Measurements from ENCODE around the gene IPO7.
"Not testable (repeated sequence)": the region's sequence is repeated elsewhere in the genome, so short reads cannot be mapped to it uniquely, and the experiment has no call there.

Gene IPO7

DNA sequence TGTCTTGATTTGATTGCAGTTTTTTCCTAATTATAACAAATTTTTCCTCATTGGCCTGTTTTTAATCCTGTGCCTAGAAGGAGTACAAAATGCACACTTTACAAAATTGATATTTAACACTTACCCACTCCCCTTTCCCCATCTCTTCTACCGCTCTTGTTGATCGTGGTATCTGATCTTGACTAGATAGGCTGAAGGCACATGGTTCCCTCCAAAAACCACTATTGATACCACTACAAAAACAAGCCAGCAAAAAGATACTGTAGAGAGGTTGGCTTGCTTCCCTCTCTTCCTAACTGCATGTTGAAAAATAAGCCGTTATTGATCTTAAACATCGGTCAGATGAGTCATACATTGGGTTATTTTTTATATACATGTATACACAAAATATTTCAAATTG, 61.8 kb downstream of the IPO7 start:
- no peaks in the 10 kb centered on the region; the same call in 1 of the 2 replicates for H4K20me1 ChIP-seq (ENCODE audit: low read depth, low read length)
- TF ChIP-seq EZH2phosphoT487 (conservative IDR thresholded peaks at IDR 0.05; ENCODE audit: low read length) = no peak
- TF ChIP-seq, protein P1, sequence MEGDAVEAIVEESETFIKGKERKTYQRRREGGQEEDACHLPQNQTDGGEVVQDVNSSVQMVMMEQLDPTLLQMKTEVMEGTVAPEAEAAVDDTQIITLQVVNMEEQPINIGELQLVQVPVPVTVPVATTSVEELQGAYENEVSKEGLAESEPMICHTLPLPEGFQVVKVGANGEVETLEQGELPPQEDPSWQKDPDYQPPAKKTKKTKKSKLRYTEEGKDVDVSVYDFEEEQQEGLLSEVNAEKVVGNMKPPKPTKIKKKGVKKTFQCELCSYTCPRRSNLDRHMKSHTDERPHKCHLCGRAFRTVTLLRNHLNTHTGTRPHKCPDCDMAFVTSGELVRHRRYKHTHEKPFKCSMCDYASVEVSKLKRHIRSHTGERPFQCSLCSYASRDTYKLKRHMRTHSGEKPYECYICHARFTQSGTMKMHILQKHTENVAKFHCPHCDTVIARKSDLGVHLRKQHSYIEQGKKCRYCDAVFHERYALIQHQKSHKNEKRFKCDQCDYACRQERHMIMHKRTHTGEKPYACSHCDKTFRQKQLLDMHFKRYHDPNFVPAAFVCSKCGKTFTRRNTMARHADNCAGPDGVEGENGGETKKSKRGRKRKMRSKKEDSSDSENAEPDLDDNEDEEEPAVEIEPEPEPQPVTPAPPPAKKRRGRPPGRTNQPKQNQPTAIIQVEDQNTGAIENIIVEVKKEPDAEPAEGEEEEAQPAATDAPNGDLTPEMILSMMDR (IDR thresholded peaks at IDR 0.05; ENCODE audit: insufficient read depth, low read length, poor library complexity, severe bottlenecking) = no peak
- no peaks in the 10 kb centered on the region for H3K79me2 ChIP-seq (ENCODE audit: insufficient read depth, low read length)
- H2AFZ ChIP-seq (ENCODE audit: low read depth, low read length, severe bottlenecking) = no peak overlapping the region
- peaks cover 44% of the 10 kb centered on the region for H3K36me3 ChIP-seq (ENCODE audit: low read length)
- H3K9me3 ChIP-seq (ENCODE audit: insufficient read depth, low read length) = no peaks in the 10 kb centered on the region
- no peak overlapping the region for H3K4me3 ChIP-seq (ENCODE audit: insufficient read depth, low read length, poor library complexity, severe bottlenecking)
- no peak overlapping the region for H3K9ac ChIP-seq (ENCODE audit: low read length)
- H3K4me2 ChIP-seq (ENCODE audit: low read depth, low read length, poor library complexity, severe bottlenecking) = no peak overlapping the region
- H3F3A ChIP-seq (ENCODE audit: insufficient read depth) = peaks cover 57% of the 10 kb centered on the region
- no peaks in the 10 kb centered on the region for H3K27me3 ChIP-seq (ENCODE audit: low read length)
- no peaks in the 10 kb centered on the region for H3K9me2 ChIP-seq (replicated peaks; ENCODE audit: insufficient read depth, low read length)
- no peak overlapping the region for H3K27ac ChIP-seq (ENCODE audit: low read depth, low read length)

DNA sequence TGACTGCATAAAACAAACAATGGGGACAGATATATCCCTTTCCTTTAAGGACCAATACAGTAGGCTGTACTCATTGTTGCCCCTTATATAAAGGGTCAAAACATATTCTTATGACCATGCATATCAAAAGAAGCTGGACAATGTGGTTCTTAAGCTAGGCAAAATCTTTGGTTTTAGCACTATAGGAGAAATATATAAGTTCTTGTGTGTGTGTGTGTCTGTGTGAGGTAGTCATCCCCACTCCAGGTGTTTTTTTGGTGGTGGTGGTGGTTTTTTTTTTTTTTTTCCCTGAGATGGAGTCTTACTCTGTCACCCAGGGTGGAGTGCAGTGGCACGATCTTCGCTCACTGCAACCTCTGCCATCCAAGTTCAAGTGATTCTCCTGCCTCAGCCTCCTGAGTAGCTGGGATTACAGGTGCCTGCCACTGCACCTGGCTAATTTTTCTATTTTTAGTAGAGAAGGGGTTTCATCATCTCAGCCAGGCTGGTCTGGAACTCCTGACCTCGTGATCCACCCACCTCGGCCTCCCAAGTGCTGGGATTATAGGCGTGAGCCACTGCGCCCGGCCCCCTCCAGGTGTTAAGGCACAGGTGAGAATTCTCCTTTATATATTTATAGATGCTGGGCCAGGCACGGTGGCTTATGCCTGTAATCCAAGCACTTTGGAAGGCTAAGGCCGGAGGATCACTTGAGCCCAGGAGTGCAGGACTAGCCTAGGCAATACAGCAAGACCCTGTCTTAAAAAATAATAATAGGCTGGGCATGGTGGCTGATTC, 64.3 kb downstream of the IPO7 start:
- Histone ChIP-seq H3K9ac (ENCODE audit: low read length) (no peak overlapping the region), H2AFZ (ENCODE audit: low read depth, low read length, severe bottlenecking) (no peak overlapping the region), H3K27me3 (ENCODE audit: low read length) (no peaks in the 10 kb centered on the region), H3K79me2 (ENCODE audit: insufficient read depth, low read length) (no peaks in the 10 kb centered on the region), H3K4me2 (ENCODE audit: low read depth, low read length, poor library complexity, severe bottlenecking) (no peak overlapping the region), H3K9me3 (ENCODE audit: insufficient read depth, low read length) (no peaks in the 10 kb centered on the region), H3K9me2 (replicated peaks; ENCODE audit: insufficient read depth, low read length) (no peaks in the 10 kb centered on the region), H3K36me3 (ENCODE audit: low read length) (peaks cover 37% of the 10 kb centered on the region; the same call in 1 of the 2 replicates), H3K4me3 (ENCODE audit: insufficient read depth, low read length, poor library complexity, severe bottlenecking) (no peak overlapping the region), H3F3A (ENCODE audit: insufficient read depth) (peaks cover 68% of the 10 kb centered on the region), H3K27ac (ENCODE audit: low read depth, low read length) (no peak overlapping the region), H4K20me1 (ENCODE audit: low read depth, low read length) (no peaks in the 10 kb centered on the region; the same call in 1 of the 2 replicates)
- TF ChIP-seq, protein P1 (IDR thresholded peaks at IDR 0.05; ENCODE audit: insufficient read depth, low read length, poor library complexity, severe bottlenecking) = no peak
- no peak for TF ChIP-seq EZH2phosphoT487 (conservative IDR thresholded peaks at IDR 0.05; ENCODE audit: low read length)

DNA sequence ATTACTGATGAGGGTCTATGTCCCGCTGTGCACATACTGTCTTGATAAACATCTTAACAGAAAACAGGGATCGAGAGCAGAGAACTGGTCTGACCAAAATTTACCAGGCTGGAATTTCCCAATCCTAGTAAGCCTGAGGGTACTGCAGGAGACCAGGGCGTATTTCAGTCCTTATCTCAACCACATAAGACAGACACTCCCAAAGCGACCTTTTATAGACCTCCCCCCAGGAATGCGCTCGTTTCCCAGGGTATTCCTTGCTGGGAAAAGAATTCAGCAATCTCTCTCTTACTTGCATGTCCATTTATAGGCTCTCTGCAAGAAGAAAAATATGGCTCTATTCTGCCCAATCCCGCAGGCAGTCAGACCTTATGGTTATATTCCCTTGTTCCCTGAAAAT, 67.6 kb downstream of the IPO7 start:
- not testable (repeated sequence) for H3K27ac ChIP-seq (ENCODE audit: low read depth, low read length); H3K9me2 ChIP-seq (replicated peaks; ENCODE audit: insufficient read depth, low read length); H3K9me3 ChIP-seq (ENCODE audit: insufficient read depth, low read length); H3K79me2 ChIP-seq (ENCODE audit: insufficient read depth, low read length); H4K20me1 ChIP-seq (ENCODE audit: low read depth, low read length); H3K9ac ChIP-seq (ENCODE audit: low read length); H3K4me3 ChIP-seq (ENCODE audit: insufficient read depth, low read length, poor library complexity, severe bottlenecking); H3K27me3 ChIP-seq (ENCODE audit: low read length); H2AFZ ChIP-seq (ENCODE audit: low read depth, low read length, severe bottlenecking); H3K4me2 ChIP-seq (ENCODE audit: low read depth, low read length, poor library complexity, severe bottlenecking)
- peaks cover 52% of the 10 kb centered on the region for H3F3A ChIP-seq (ENCODE audit: insufficient read depth)
- peaks cover 16% of the 10 kb centered on the region; the same call in 1 of the 2 replicates for H3K36me3 ChIP-seq (ENCODE audit: low read length)

DNA sequence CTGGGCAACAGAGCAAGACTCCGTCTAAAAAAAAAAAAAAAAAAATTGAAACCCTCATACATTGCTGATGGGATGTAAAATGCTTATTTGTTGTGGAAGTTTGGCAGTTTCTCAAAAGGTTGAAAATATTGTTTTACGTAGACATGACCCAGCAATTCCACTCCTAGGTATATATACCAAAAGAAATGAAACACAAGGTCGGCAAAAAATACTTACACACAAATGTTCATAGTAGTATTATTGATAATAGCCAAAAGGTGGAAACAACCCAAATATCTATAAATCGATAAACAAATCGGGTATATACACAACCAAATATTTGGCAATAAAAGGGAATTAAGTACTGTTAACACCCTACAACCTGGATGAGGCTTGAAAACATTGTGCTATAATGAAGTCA, 71.3 kb downstream of the IPO7 start:
- Histone ChIP-seq H3K9me3 (ENCODE audit: insufficient read depth, low read length) (no peaks in the 10 kb centered on the region), H3F3A (ENCODE audit: insufficient read depth) (peaks cover 37% of the 10 kb centered on the region), H3K4me2 (ENCODE audit: low read depth, low read length, poor library complexity, severe bottlenecking) (no peak overlapping the region), H3K9me2 (replicated peaks; ENCODE audit: insufficient read depth, low read length) (no peaks in the 10 kb centered on the region), H3K36me3 (ENCODE audit: low read length) (no peaks in the 10 kb centered on the region), H3K79me2 (ENCODE audit: insufficient read depth, low read length) (peaks cover 13% of the 10 kb centered on the region), H3K27me3 (ENCODE audit: low read length) (no peaks in the 10 kb centered on the region), H3K27ac (ENCODE audit: low read depth, low read length) (no peak overlapping the region), H3K9ac (ENCODE audit: low read length) (no peak overlapping the region), H4K20me1 (ENCODE audit: low read depth, low read length) (no peaks in the 10 kb centered on the region), H3K4me3 (ENCODE audit: insufficient read depth, low read length, poor library complexity, severe bottlenecking) (no peak overlapping the region), H2AFZ (ENCODE audit: low read depth, low read length, severe bottlenecking) (no peak overlapping the region)
- TF ChIP-seq EZH2phosphoT487 (conservative IDR thresholded peaks at IDR 0.05; ENCODE audit: low read length) = no peak
- TF ChIP-seq, protein P1 (IDR thresholded peaks at IDR 0.05; ENCODE audit: insufficient read depth, low read length, poor library complexity, severe bottlenecking) = no peak
